Kidney epithelial cell (primary cell): Measurements from ENCODE around the gene FTL. TPM values are rescaled to one million over a fixed set of nuclear protein-coding genes. Genes with fewer than 3 reads are reported as not detected.

Source experiments
- DNase-seq: peaks from one replicate; pipeline ENCODE4 v3.0.0-alpha.2; 2010; ENCODE audit warnings: low read depth
- H3K27me3 ChIP-seq: 2 replicates; pipeline ENCODE4 v1.6.0; 2011; ENCODE audit warnings: low read length; ENCODE audit not compliant: control insufficient read depth, insufficient read depth
- H3K36me3 ChIP-seq: 2 replicates; pipeline ENCODE4 v1.5.1; 2011; ENCODE audit warnings: low read length; ENCODE audit not compliant: control insufficient read depth, insufficient read depth
- H3K4me3 ChIP-seq: 2 replicates; pipeline ENCODE4 v1.5.1; 2011; ENCODE audit warnings: low read depth, mild to moderate bottlenecking, control low read depth, low read length
- CTCF ChIP-seq: IDR thresholded peaks from 2 replicates; pipeline ENCODE4 v1.5.1; 2011; ENCODE audit warnings: mild to moderate bottlenecking, moderate library complexity, low read length, control low read depth, inconsistent platforms; ENCODE audit not compliant: insufficient read depth, poor library complexity, severe bottlenecking
- total RNA-seq: library from RNA; depleted of rRNA; stranded (reverse); fragments of >200 nt; gene quantifications from 2 replicates; pipeline ENCODE4 v1.2.3, GENCODE V29; 2015

The FTL gene
- total RNA-seq, 1 donor from 2014 or later = 2,415 TPM

- no peaks in the 10 kb centered on the region for H3K36me3 ChIP-seq
- H3K27me3 ChIP-seq = no peaks in the 10 kb centered on the region
- H3K4me3 ChIP-seq = no peak overlapping the region
- DNase-seq = no peak
- TF ChIP-seq CTCF = no peak
Observed at GRCh38 chr19:48991011-48991609, 26.0 kb downstream of the FTL start.

GRCh38 chr19:48991873-48992580 is 26.9 kb downstream of the FTL start:
- TF ChIP-seq CTCF = no peak
- DNase-seq = peak; percentile 43
- H3K4me3 ChIP-seq = peak overlapping the region; percentile 64
- H3K36me3 ChIP-seq = no peaks in the 10 kb centered on the region
- no peaks in the 10 kb centered on the region for H3K27me3 ChIP-seq

GRCh38 chr19:48992581-48993174 is 27.6 kb downstream of the FTL start:
- peak overlapping the region; percentile 64 for H3K4me3 ChIP-seq
- no peaks in the 10 kb centered on the region for H3K36me3 ChIP-seq
- no peak for DNase-seq
- no peaks in the 10 kb centered on the region for H3K27me3 ChIP-seq
- TF ChIP-seq CTCF = no peak

- peak; percentile 96 for TF ChIP-seq CTCF
- no peaks in the 10 kb centered on the region for H3K36me3 ChIP-seq
- H3K27me3 ChIP-seq = no peaks in the 10 kb centered on the region
- peak within 1 kb of the TSS; percentile 81 for H3K4me3 ChIP-seq
- DNase-seq = peak; percentile 97
Observed at GRCh38 chr19:48993175-48994034, 28.3 kb downstream of the FTL start, which contains the start of the genes GYS1 and RUVBL2. TSS of gene GYS1 (minus strand) at chr19:48993309. CDS start at chr19:48993112, 197 bp downstream. TSS of gene RUVBL2 (plus strand) at chr19:48993887. CDS start at chr19:48993912, 25 bp downstream.

- TF ChIP-seq CTCF = no peak
- DNase-seq = no peak
- H3K4me3 ChIP-seq = peak overlapping the region; percentile 81
Observed at GRCh38 chr19:48994035-48994386, 28.9 kb downstream of the FTL start.

More at GRCh38 chr19:48994035-48994386, 28.9 kb downstream of the FTL start:
- H3K27me3 ChIP-seq = no peaks in the 10 kb centered on the region
- no peaks in the 10 kb centered on the region for H3K36me3 ChIP-seq
